Cerebellar cortex (tissue), 1 donor: ENCODE results near the gene RNF2.
"Not testable (repeated sequence)": the region's sequence is repeated elsewhere in the genome, so short reads cannot be mapped to it uniquely, and the experiment has no call there.

ENCODE experiments used
- DNase-seq: peaks from one replicate; pipeline ENCODE4 v3.0.0-alpha.2; 2015; ENCODE audit warnings: low spot score

Gene RNF2

DNA sequence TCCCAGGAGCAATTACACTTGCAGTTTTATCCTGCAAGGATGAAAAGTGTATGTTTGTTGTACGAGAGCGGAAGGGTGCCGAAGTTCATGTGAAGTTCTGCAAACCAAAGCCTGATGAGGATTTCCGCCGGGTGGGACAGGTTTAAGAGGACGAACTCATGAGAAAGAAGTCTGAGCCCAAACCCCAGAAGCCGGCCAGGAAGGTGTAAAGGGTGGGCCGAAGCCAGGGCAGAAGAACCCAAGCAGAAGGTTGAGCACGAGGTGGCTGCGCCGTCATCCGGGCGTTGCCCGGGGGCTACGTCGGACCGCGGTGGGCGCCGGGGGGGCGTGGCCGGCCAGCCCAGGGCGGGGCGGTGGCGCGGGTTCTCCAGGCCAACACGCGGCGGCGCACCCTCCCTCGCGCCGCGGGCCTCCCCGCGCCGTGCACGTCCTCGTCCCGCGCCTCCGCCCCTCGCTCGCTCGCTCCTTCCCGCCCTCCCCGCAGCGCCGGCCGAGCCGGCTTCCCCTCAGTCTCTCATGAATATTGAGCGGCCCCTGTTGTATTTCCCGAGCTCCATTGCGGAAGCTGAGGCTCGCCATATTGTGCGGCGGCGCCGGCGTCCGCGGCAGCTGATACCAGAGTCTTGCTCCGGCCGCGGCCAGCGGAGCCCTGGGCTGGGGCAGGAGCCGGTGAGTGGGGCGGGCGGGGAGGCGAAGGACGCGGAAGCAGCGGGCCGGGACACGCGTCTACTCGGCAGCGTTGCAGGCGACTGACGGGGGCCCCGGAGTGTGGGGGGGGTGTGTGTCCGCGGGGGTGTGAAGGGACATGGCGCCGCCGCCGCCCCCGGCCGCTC lies at the start of gene RNF2:
RNF2 (plus strand) TSS at position 578 of the 833 bp plus-strand sequence. CDS start 41,996 bp downstream, outside the sequence.
- DNase-seq = peak; percentile 77

DNA sequence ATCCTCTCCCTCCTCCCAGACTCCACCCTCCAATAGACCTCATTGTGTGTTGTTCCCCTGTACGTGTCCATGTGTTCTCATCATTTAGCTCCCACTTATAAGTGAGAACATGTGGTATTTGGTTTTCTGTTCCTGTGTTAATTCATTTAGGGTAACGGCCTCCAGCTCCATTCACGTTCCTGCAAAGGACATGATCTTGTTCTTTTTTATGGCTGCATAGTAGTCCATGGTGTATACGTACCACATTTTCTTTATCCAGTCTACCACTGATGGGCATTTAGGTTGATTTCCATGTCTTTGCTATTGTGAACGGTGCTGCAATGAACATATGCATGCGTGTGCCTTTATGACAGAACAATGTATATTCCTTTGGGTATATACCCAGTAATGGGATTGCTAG lies 45.4 kb upstream of the RNF2 start:
- DNase-seq = not testable (repeated sequence)

DNA sequence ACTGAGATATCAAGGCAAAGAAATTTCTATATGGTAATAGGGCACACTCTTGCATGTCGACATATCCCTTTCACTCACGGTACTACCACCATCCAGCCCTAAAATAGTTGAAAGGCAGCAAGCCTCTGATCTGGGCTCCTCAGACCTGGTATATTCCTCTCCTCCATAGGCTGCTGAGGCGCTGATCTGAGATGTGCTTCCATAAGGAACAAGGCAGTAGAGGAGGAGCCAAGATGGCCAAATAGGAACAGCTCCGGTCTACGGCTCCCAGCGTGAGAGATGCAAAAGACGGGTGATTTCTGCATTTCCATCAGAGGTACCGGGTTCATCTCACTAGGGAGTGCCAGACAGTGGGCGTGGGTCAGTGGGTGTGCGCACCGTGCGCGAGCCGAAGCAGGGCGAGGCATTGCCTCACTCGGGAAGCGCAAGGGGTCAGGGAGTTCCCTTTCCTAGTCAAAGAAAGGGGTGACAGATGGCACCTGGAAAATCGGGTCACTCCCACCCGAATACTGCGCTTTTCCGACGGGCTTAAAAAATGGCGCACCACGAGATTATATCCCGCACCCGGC lies 44.0 kb upstream of the RNF2 start:
- not testable (repeated sequence) for DNase-seq

DNA sequence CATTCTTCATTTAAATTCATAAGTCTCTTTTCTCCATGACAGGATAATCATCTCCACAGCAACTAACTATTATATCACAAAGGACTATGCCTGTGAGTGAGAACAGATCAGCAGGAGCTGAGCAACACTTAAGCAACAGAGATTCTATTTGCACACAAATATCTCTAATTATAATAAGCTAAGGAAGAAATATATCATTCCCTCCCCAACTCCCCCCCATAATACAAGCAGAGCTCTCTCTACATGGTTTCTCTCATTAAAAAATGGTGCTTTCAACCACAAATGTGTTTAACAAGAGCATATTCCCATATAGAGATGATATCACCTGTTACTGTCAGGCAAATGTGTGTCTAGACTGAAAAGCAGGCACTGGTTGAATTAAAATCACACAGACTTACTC lies 36.5 kb upstream of the RNF2 start:
- no peak for DNase-seq

DNA sequence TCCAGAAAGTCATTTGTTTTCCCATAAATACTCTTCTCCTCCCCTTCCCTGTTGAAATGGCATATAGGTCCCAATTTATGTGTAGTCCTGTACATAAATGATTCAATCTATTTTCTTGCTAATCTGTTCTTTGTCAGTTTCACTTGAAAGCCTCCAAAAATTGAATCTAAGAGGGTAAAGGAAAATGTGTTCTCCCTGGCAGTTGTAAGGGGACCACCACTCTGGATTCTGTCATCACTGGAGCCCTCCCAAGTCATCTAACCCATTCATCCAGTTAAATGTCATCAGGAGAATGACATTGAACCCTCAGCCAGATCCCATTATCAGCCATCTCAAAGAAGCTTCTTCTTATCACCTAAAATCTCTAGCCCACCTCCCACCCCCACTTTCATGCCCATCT lies 35.0 kb upstream of the RNF2 start:
- no peak for DNase-seq

DNA sequence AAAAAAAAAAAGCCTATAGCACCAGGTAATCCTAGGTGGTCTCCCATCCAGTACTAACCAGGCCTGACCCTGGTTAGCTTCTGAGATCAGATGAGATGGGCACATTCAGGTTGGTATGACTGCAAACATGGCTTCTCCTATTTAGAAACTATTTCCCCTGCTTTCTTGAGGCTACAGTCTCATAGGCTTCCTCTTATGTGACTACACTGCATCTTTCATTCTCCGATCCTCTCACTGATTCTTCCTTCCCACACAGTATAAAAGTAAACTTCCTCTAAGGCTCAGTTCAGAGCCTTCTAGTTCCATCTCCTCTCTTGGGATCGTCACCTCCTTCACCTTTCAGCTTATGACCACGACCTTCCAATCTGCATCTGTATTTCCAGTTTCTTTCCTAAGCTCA lies 30.4 kb upstream of the RNF2 start:
- no peak for DNase-seq

DNA sequence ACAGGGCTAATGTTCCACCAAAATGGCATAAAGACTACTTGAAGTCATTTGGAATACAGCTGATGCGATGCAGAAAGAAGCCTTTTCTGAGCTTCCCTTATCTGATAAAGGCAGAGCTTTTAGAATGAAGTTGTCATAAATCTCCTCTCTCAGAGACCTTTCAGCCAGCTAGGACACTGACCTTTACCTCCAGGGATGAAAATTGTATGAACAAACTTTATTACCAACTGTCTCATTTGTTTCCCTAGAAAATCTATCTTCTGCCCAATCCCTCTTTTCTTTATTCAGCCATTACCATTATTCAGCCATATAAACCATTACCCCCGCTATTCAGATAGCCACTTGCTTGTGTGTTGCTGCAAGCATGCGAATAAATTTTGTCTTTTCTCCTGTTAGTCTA lies 29.7 kb upstream of the RNF2 start:
- no peak for DNase-seq

DNA sequence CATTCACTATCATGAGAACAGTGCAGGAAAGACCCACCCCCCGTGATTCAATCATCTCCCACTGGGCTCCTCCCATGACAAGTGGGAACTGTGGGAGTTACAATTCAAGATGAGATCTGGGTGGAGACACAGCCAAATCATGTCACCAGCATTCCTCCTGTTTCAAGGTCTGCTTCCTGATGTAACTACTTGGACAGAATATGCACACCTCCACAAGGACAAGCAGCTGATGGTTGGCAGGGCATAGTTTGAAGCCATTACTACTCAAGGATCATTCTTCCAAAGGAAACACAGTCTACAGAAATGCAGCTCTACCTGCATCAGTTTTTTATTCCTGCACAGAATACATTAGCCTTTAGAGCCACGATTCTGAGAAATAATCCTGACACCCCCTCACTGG lies 28.5 kb upstream of the RNF2 start:
- no peak for DNase-seq

DNA sequence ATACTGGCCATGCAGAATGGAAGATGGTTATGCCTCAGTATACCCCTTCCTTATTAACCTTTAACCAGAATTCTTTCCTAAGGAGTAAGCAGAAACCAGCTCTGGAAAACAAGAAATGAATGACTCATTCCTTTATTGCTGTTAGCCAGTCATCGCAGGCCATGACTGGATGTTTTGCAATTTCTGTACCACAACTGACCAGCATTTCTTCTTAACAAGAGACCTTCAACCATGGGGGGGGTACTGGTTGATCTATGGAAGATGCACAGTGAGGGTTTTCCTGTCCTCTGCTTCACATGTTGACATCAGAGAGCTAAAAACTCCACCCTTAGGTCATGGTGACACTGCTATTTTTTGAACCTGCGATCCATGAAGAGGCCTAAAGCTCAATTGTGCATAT lies 28.0 kb upstream of the RNF2 start:
- no peak for DNase-seq

DNA sequence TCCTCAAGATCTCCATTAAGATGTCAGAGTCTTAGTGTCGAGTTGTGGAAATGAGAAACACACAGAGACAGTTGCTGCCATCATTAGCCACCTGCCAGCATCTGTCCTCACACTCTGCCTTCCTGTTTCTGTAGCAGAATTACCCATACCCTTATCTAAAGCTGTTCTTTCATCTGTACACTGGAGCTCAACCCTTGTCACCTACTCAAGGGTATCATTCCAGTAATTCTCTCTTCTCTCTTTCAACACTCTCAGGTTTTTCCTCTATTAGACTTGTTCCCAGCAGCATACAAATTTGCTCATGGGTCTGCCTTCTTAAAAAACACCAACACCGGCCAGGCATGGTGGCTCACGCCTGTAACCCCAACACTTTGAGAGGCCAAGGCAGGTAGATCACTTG lies 27.4 kb upstream of the RNF2 start:
- DNase-seq = no peak

DNA sequence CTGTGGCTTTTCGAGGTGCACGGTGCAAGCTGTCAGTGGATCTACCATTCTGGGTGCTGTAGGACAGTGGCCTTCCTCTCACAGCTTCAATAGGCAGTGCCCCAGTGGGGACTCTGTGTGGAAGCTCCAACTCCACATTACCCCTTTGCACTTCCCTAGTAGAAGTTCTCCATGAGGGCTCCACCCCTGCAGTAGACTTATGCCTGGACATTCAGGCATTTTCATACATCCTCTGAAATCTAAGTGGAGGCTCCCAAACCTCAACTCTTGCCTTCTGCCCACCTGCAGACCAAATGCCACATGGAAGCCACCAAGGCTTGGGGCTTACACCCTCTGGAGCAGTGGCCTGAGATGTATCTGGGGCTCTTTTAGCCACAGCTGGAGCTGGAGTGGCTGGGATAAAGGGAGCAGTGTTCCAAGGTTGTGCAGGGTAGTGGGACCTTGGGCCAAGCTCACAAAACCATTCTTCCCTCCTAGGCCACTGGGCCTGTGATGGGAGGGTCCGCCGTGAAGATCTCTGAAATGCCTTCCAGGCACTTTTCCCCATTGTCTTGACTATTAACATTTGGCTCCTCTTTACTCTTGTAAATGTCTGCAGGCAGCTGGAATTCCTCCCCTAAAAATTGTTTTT lies 18.0 kb upstream of the RNF2 start:
- no peak for DNase-seq

DNA sequence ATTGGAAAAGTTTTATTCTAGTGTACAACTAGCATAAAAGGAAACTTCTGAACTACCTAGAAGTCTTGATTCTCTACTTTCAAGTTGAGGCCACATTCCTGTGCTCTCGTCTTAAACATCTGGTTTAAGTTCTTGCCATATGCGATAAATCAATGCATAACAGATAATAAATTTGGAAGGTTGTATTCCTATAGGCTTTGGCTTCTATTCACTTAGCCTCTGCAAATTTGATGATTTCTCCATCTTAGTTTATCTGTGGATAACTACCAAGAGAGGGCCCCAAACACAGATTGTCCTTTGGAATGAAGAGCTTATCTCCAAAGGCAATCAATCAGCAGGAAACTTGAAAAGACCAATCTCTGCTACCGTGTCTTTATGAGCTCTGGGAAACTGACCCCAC lies 11.7 kb upstream of the RNF2 start:
- no peak for DNase-seq

DNA sequence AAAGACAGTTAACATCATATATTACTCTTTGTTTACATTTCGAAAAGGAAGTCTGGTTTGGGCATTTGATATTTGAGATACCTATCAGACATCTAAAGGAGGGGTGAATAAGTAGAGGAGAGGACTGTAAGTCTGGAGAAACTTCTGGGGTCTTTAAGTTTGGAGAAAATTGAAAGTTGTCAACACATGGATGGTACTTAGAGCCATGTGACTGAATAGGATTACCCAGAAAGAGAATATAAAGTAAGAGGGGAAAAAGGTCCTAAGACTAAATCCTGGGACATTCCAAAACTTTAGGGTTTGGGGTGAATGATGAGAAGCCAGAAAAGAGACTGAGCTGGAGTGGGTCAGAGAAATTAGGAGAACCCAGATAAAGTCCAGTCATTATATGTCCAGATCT lies 10.1 kb upstream of the RNF2 start:
- no peak for DNase-seq

DNA sequence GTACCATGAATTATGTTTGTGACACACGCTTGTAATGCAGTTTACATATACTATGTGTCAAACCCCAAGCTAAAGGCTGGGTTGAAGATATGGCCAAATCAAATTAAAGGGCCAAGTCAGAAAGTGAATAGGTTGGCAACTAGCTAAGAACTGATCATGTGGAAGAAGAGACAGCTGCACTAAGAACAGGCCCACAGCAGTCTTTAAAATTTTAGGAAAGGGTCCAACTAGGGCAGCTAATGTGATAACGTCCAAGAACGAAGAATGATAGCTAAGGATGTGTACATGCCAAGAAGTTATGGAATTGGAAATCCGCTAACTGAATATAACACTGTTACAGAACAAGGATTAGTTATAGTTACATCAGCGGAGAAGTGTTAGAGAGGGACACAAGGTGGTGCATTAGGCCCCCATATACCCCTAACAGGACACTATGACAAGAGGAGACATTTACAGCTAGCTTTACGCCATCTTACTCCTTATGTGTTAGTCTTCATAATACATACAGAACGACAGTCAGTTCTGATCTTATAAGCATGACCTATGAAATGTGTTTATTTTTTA lies 6.5 kb upstream of the RNF2 start:
- no peak for DNase-seq

DNA sequence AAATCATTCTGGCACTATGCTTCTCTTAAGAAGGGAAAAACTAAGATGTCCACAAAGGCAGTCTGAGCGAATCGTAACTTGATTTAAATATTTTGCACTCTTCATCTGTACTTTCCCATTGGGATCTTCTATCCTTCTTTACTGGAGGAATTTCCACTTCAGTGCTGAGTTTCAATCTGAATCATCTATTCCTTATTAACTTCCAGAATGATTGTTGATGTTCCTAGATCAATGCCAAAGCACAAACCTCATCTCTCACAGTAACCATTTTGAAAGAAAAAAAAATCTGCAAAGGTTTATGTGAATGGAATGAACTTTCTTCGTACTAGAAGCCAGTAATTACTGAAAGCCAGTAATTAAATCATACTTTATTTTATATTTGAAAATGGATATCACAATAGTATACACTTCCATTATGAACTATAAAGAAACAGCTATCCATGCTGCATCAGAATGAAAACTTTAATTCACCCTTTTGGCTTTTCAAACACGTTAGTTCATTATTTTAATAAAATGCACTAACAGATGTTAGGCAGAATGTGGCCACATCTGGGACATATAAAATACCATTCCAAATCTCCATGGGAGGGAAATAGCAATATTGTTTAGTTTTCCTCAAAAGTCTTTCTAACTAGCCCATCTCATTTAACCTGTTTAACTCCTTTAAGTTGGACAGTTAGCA lies 5.5 kb upstream of the RNF2 start:
- no peak for DNase-seq

DNA sequence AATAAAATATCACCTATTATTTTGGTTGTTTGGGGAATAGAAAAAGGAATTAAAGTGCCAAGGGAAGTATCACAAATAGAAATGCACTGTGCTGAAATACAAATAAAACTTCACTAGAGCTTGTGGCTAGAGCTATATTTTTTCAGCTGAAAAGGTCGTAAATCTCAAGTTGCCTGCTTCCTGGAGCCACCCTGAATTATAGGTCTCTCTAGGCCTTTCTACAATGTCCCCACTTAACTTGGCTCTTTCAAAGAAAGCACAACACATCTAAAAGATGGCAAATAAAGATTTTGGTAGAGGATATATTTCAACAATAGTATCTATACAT lies 5.0 kb upstream of the RNF2 start:
- DNase-seq = no peak

DNA sequence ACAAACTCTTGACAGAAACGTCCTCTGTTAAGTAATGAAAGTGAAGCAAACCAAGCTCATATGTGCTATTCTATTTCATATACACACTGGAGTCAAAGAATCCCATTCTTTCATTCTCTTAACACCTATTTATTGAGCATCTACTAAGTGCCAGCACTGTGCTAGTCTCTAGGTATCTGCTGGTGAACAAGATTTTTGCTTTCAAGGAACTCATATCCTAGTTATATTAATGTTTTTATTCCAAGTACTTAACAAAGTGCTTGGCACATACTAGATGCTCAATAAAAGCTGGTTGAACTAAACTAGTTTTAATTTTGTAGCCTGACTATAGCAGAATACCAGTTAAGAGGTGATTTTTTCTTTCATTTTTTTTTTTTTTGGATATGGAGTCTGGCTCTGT lies 3.6 kb upstream of the RNF2 start:
- no peak for DNase-seq

DNA sequence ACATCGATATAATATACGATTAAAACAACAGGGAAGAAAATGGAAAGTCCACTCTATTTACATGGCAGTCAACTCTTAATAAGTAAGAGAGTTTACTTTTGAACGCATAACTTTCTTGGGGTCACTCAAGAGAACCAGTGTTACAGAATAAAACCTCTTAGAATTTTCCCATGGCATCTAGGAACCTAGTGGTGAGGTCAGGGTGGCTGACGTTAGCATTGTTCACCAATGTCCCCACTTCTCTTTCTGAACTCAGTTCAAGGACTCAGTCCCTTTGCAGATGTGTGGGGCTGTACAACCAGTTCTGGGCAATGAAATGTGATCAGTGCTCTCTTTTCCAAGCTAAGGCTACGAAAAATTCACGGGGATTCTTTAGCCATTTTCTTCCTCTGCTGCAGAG lies 2.6 kb upstream of the RNF2 start:
- no peak for DNase-seq

DNA sequence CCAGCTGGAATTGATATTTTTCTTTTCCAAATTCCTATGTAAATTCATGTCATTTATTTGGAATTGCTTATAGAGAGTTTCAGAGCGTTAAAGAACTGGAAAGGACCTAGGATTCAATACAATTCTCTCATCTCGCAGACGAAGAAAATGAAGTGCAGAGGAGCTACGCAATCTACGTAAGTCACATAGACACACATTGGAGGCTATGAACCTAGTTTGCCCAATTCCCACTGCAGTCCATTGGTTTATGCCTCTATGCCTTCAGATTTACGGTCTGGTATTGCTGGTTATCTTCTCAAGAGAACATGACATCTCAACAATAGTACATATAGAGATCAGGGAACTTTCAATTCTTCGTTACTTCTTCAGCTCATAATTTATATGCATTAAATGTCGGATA lies 971 bp upstream of the RNF2 start:
- DNase-seq = peak; percentile 39

DNA sequence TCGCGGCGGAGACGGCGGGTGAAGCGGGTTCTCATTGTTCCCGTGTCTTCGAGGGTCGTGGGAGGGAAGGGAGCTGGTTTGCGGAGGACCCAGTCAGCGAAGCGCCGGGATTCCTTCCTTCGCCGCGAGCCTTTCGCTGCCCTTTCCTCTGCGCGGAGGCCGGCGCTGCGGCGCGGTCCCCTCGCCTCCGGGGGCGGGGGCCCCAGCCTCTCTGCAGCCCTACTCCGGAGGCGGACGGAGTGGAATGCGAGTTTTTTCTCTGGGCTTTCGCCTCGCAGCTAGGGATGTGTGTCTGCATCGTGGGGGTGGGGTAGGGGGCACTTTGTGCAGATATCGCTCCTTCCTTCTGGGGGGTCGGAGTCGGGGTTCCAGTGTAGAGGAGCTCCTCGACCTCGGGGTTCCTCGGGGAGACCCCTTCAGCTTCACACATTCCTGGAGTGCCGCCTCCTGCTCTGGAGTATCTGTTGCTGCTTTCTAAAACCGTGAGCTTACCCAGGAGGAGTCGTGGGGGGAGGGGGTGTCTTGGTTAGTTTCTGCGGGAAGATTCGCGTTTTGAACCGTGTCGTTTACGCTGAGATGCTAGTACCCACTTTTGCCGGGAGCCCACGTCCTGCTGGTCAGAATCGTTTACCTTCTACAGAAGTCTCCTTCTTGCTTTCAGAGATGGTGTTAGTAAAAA lies 595 bp downstream of the RNF2 start:
- peak; percentile 37 for DNase-seq

DNA sequence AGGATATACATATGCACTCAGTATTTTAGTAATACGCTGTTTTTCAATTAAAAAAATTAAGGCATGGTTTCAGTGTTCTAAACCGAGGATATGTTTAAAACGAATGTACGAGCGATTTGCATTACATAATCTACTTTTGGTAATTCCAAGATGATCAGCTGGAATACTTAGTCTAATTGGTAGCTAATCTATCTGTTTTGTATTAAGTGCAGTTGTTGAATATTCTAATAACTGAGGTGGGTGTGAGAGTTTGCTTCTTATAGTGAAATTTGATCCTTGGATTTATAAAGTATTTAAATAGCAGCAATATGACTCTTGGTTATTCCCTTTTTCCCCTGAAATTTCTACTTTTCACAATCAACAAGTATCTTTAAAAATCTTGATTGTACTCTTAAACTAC lies 1.3 kb downstream of the RNF2 start:
- DNase-seq = no peak

DNA sequence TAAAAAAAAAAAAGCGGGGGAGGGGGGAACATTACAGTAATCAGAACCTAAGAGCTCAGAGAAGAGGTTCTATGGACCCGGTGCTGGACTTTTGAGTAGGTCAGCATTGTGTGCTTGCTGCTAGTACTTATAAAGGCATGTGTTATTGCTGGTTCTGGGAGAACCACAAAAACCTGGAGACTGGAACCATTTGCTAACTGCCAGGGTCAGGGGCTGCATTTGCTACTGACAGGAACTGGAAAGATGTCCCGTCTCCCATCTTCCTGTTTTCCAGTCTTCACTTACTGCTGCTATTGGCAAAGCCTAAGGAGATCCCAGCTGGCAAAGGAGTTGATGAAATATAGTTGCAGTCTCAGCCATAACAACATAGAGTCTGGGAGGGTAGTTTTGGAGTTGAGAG lies 4.3 kb downstream of the RNF2 start:
- DNase-seq = no peak
